GM19240 (cell line): ENCODE results near the gene EDAR.

ENCODE experiments used
- DNase-seq: peaks from one replicate; pipeline ENCODE4 v3.0.0; 2011; ENCODE audit warnings: low spot score; ENCODE audit not compliant: insufficient read length

The EDAR gene

DNA sequence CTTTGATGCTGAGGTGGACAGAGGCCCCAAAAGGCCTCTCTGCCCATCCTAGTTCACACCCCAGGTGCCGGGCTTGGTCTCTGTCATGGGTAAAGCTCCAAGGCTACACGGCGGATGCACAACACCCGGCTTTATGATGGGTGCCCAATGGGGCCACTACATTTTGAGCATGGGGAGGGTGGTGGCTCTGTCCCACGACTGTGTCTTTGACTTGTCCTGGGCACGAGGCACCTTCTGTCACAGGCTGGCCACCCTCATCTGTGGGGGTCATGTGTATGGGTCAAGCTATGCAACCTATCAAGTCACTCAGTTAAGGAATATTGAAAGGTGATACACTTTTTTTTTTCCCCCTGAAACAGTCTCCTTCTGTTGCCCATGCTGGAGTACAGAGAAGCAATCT is 63.7 kb downstream of the EDAR start:
- DNase-seq = no peak

GRCh38 chr2:108924580-108925251 is 64.3 kb downstream of the EDAR start:
- no peak for DNase-seq

GRCh38 chr2:108923736-108924579 is 65.1 kb downstream of the EDAR start:
- no peak for DNase-seq

- no peak for DNase-seq
Observed at GRCh38 chr2:108923019-108923700, 65.9 kb downstream of the EDAR start.

GRCh38 chr2:108922141-108922915 is 66.7 kb downstream of the EDAR start:
- no peak for DNase-seq

DNA sequence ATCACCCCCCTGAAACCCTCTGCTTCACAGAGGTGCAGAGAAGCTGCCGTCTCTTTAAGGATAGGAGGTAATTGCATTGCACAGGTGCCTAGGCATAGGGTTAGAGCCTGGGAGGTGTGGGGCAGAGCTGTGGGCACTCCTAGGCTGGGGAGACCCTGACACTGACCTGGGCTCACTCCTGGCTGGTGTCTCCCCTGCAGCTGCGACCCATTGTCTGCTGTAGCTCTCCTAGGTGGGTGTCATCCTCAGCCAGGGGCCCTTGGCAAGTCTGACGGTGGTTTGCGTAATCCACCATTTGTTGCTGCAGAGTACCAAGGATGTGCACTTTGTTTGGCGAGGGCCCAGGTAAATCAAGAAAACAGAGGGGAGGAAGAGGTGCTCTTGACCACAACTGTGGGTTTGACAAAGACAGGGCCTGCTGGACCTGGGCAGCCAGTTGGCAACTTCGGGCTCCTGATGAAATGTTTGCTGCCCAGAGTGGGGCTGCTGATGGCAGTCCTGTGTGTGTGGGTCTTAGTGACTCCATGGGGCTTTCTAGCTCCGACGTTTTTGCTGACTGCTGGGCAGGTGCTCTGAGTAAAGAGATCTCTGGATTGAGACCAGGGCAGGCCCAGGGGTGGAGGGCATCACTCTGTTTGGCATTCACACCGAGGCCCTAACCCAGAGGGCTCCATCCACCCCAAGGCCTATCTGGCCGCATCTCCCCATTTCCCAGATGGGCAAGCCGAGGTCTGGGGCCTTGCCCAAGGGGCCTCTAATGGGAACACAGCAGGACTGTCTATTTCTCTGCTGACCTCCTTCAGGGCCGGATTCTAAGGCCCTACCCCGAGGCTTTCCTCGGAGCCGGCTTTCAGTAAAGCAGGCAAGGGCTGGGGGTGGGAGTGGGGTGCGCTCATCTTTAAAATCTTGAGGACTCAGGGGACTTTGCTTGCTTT is 67.7 kb downstream of the EDAR start:
- DNase-seq = no peak

DNA sequence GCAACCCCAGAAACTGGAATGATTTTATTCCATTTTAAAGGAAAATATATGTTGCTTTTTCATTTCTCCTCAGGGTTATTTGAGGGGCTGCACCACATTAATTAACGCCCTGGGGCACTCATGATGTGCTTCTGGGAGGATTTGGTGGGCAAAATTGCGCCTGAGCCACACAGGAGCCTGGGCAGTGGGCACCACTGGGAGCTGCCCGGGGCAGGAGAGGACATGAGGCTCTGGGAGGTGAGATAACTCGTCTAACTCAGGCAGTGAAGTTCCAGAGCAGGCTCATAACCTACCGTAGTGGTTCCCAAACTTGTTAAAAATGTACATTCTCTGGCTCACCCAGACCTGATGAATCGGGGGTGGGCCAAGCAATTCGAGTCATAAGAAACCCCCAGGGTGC is 68.3 kb downstream of the EDAR start:
- DNase-seq = no peak

- no peak for DNase-seq
Observed at GRCh38 chr2:108919571-108920373, 69.2 kb downstream of the EDAR start.

DNA sequence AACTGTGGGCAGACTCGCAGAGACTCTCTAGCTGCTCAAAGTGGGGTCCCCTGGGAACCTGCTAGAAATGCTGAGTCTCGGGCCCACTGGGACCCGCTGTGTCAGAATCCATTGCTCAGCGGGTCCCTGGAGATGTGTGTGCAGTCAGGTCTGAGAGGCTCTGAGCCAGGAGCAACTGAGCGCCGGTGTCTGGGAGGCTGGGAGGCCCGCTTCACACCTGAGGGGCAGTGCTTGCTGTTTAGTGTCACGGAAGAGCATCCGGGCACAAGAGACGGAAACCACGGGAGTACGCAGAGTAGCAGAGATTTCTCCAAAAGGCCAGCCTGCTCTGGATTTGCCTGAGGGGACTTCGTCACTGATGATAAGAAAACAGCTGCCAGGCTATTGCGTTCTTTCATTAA is 70.1 kb downstream of the EDAR start:
- DNase-seq = no peak

DNA sequence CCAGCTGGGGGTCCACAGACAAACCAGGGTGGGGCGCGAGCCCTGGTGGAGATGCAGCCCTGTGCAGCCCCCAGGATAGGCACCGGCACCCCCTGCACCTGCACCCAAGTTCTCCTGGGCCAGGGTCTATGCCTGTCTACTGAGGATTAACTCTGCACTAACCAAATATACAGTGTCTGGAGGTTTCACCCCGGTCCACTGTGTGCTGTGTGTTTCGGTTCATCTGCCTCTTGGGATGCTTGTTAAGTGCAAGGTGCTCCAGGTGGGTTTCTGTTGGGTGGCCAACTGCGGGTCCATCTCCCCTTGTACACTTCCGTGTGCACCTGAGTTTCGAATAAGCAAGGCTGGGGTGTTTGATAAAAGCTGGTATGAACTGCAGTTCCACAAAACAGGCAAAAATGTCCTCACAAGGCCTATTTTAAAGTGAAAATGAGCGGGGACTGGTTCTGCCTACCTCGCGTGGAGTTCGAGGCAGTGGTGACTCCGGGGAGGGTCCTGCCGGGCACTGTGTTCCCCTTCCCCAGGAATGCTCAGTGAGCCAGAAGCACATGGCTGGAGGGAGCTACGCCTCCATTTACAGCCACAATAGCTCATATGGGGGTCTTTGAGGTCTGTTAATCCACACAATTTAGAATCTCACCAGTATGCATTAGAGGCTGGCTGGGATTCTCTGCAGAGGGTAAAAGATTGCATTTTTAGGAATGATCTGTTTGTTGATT is 70.7 kb downstream of the EDAR start:
- DNase-seq = no peak

- DNase-seq = no peak
Observed at GRCh38 chr2:108917526-108917925, 71.5 kb downstream of the EDAR start.

- DNase-seq = no peak
Observed at GRCh38 chr2:108916796-108917421, 72.1 kb downstream of the EDAR start.

DNA sequence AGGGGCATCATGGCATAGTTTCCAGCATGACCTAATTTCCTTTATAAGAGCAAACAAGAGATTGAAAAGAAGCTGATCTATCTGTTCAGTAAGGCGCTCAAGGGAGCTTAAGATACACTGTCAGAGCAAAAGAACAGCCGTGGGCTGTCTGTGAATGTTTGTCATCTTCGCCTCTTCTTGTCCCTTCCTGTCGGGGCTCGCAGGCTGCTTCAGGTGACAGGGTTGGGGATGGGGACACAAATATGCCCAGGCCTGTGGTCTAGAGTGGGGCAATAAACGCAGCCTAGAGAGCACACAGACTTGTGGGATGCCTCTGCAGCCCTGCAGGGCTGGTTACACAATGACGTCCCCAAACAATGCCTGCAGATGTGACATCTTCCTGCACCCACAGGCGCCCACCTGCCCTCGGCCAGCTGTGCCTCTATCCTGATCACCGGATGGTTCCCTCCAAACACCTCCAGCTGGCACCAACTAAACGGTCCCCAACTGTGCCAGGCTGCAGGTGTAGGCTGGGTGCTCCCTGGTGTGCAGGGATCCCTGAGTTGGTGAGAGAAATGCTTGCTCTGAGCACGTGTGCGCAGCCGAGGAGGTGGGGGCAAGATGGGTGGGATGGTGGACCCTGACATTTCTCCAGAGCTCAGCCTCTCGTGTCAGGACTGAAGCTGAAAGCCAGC is 72.8 kb downstream of the EDAR start:
- no peak for DNase-seq

GRCh38 chr2:108912629-108912902 is 76.5 kb downstream of the EDAR start:
- no peak for DNase-seq

DNA sequence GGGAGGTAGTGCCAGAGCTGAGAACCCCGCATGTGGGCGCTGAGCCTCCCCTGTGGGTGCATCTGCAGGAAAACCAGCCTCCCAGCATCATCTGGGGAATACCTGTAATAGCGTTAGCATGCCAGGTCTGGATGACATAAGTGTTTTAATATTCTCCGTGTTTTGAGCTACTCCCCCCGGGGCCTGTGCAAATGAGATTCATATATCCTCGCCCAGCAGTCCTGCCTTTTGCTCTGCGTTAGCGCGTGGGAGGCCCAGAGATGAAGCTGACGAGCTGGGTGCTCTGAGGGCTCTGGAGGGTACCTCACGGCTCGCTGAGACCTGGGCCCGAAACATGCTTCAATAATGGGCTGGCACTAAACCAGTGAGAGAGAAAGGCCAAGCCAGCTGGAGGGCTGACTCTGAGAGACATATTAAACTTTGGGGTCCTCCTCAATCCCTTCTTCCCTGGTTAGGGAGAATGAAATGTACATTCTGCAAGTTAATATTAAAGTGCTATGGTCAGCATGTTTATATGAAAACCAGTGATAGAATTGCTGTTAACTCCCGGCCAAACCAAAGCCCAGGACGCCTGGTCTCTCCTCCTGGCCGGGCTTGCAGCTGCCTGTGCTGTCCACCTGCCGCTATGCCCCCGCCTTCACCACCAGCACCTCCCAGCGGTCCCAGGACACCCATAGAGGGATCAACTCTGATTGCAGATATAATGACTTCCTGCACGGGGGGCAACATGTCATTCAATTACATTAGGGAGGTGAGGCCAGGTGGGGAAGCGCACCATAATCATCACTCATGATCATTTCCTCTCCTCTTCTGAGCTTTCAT is 77.0 kb downstream of the EDAR start:
- no peak for DNase-seq

GRCh38 chr2:108911401-108911800 is 77.6 kb downstream of the EDAR start:
- no peak for DNase-seq
